ENCODE data around the gene JAM3.

Gene JAM3

GRCh38 chr11:134068829-134069425, at the start of gene JAM3:
JAM3 (plus strand) TSS chr11:134069072; CDS start chr11:134069084, 12 bp downstream.
- DNase-seq (ENCODE audit: low read depth) = no peak

GRCh38 chr11:134019500-134019899, 49.4 kb upstream of the JAM3 start:
- DNase-seq (ENCODE audit: low read depth) = no peak

GRCh38 chr11:134020598-134020997, 48.3 kb upstream of the JAM3 start:
- DNase-seq (ENCODE audit: low read depth) = no peak

GRCh38 chr11:134021326-134021725, 47.5 kb upstream of the JAM3 start:
- no peak for DNase-seq (ENCODE audit: low read depth)

- no peak for DNase-seq (ENCODE audit: low read depth)
Measured at GRCh38 chr11:134022748-134023147, 46.1 kb upstream of the JAM3 start.

GRCh38 chr11:134024420-134025081, 44.3 kb upstream of the JAM3 start:
- DNase-seq (ENCODE audit: low read depth) = no peak

- no peak for DNase-seq (ENCODE audit: low read depth)
Measured at GRCh38 chr11:134025082-134025429, 43.8 kb upstream of the JAM3 start.

- no peak for DNase-seq (ENCODE audit: low read depth)
Measured at GRCh38 chr11:134026655-134027343, 42.1 kb upstream of the JAM3 start.

GRCh38 chr11:134027671-134028070, 41.2 kb upstream of the JAM3 start:
- DNase-seq (ENCODE audit: low read depth) = no peak

GRCh38 chr11:134028368-134028920, 40.4 kb upstream of the JAM3 start:
- no peak for DNase-seq (ENCODE audit: low read depth)

GRCh38 chr11:134030853-134031252, 38.0 kb upstream of the JAM3 start:
- DNase-seq (ENCODE audit: low read depth) = no peak

- DNase-seq (ENCODE audit: low read depth) = no peak
Measured at GRCh38 chr11:134032043-134032442, 36.8 kb upstream of the JAM3 start.

- DNase-seq (ENCODE audit: low read depth) = no peak
Measured at GRCh38 chr11:134032501-134033091, 36.3 kb upstream of the JAM3 start.

GRCh38 chr11:134033276-134033675, 35.6 kb upstream of the JAM3 start:
- no peak for DNase-seq (ENCODE audit: low read depth)

- DNase-seq (ENCODE audit: low read depth) = no peak
Measured at GRCh38 chr11:134033696-134034491, 35.0 kb upstream of the JAM3 start.

- no peak for DNase-seq (ENCODE audit: low read depth)
Measured at GRCh38 chr11:134034496-134035381, 34.1 kb upstream of the JAM3 start.

GRCh38 chr11:134036492-134037045, 32.3 kb upstream of the JAM3 start:
- no peak for DNase-seq (ENCODE audit: low read depth)

GRCh38 chr11:134037046-134037908, 31.6 kb upstream of the JAM3 start:
- DNase-seq (ENCODE audit: low read depth) = no peak

GRCh38 chr11:134038897-134039470, 29.9 kb upstream of the JAM3 start:
- DNase-seq (ENCODE audit: low read depth) = no peak

Data from CMK (cell line).